Astrocyte of the spinal cord (primary cell): ENCODE measurements around the gene MAPK8.

Experiments used
- DNase-seq: peaks from one replicate; pipeline ENCODE4 v3.0.0; 2011; ENCODE audit warnings: low read depth, low spot score
- H3K4me3 ChIP-seq: 2 replicates; pipeline ENCODE4 v1.5.1; 2011; ENCODE audit warnings: low read depth, mild to moderate bottlenecking, low read length, moderate library complexity
- CTCF ChIP-seq: IDR thresholded peaks from 2 replicates; pipeline ENCODE4 v1.5.1; 2012; ENCODE audit warnings: low read depth, mild to moderate bottlenecking, low read length, inconsistent platforms
- in situ Hi-C: cut with HindIII; loops from 2 replicates; pipeline ENCODE4 v1.10.0; 2017; ENCODE audit warnings: low sequenced_read_pairs

MAPK8 gene

GRCh38 chr10:48390933-48391845 is 84.7 kb downstream of the MAPK8 start:
- in situ Hi-C loops = no loop called here
- H3K4me3 ChIP-seq = no peak overlapping the region
- TF ChIP-seq CTCF = no peak
- DNase-seq = peak; percentile 66

- no peak overlapping the region for H3K4me3 ChIP-seq
- TF ChIP-seq CTCF = no peak
- in situ Hi-C loops = no loop called here
- DNase-seq = no peak
Measured at GRCh38 chr10:48391994-48392393, 85.5 kb downstream of the MAPK8 start.

GRCh38 chr10:48398261-48398660 is 91.8 kb downstream of the MAPK8 start:
- H3K4me3 ChIP-seq = no peak overlapping the region
- in situ Hi-C loops = no loop called here
- no peak for TF ChIP-seq CTCF
- DNase-seq = no peak

- DNase-seq = no peak
- no peak for TF ChIP-seq CTCF
- in situ Hi-C loops = no loop called here
- H3K4me3 ChIP-seq = no peak overlapping the region
Measured at GRCh38 chr10:48399056-48399541, 92.6 kb downstream of the MAPK8 start.

- H3K4me3 ChIP-seq = no peak overlapping the region
- in situ Hi-C loops = no loop called here
- no peak for TF ChIP-seq CTCF
- DNase-seq = no peak
Measured at GRCh38 chr10:48399551-48399950, 93.1 kb downstream of the MAPK8 start.

GRCh38 chr10:48400129-48400849 is 93.8 kb downstream of the MAPK8 start:
- peak; percentile 39 for DNase-seq
- H3K4me3 ChIP-seq = no peak overlapping the region
- no peak for TF ChIP-seq CTCF
- in situ Hi-C loops = no loop called here
